ENCODE data around the gene FAM222A.

- no peak for TF ChIP-seq POLR2A (IDR thresholded peaks at IDR 0.05)
- TF ChIP-seq, protein P1, sequence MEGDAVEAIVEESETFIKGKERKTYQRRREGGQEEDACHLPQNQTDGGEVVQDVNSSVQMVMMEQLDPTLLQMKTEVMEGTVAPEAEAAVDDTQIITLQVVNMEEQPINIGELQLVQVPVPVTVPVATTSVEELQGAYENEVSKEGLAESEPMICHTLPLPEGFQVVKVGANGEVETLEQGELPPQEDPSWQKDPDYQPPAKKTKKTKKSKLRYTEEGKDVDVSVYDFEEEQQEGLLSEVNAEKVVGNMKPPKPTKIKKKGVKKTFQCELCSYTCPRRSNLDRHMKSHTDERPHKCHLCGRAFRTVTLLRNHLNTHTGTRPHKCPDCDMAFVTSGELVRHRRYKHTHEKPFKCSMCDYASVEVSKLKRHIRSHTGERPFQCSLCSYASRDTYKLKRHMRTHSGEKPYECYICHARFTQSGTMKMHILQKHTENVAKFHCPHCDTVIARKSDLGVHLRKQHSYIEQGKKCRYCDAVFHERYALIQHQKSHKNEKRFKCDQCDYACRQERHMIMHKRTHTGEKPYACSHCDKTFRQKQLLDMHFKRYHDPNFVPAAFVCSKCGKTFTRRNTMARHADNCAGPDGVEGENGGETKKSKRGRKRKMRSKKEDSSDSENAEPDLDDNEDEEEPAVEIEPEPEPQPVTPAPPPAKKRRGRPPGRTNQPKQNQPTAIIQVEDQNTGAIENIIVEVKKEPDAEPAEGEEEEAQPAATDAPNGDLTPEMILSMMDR (IDR thresholded peaks at IDR 0.05) = no peak
These were observed 27.8 kb downstream of the FAM222A start for GRCh38 chr12:109741286-109741969.

All from lower leg skin (tissue), 3 donors.